Gastrocnemius medialis (tissue), 4 donors: ENCODE data around the gene SMG7. TPM values are rescaled to one million over a fixed set of nuclear protein-coding genes. Genes with fewer than 3 reads are reported as not detected.

Experiments
- ATAC-seq, 2 donors: fragments of 150-250 bp; one replicate each; pipeline ENCODE4 v1.9.1; 2016
- DNase-seq, 2 donors: peaks; one replicate each; pipeline ENCODE4 v3.0.0-alpha.2; 2019
- H3K27ac ChIP-seq, 4 donors: fragments of 200-600 bp; sonication (generic); 1 replicate in 1 of 4; 2 replicates in 3 of 4; pipeline ENCODE4 v1.5.1; 2016 to 2018; ENCODE audit warnings: mild to moderate bottlenecking in 2 of 4, moderate library complexity in 1 of 4
- H3K27me3 ChIP-seq, 3 donors: fragments of 200-600 bp; sonication (generic) in 2 of 3; 1 replicate in 1 of 3; 2 replicates in 2 of 3; pipeline versions ENCODE4 v1.5.1 to v1.6.0; 2016 to 2019; ENCODE audit warnings: mild to moderate bottlenecking in 1 of 3, moderate library complexity in 1 of 3
- H3K36me3 ChIP-seq, 2 donors: fragments of 200-600 bp; sonication (generic) in 1 of 2; one replicate each; pipeline ENCODE4 v1.5.1; 2017 to 2018
- H3K4me1 ChIP-seq, 2 donors: fragments of 200-600 bp; sonication (generic) in 1 of 2; one replicate each; pipeline ENCODE4 v1.5.1; 2016 to 2017; ENCODE audit warnings: mild to moderate bottlenecking in 2 of 2
- H3K4me3 ChIP-seq, 4 donors: fragments of 200-600 bp; sonication (generic) in 3 of 4; 1 replicate in 1 of 4; 2 replicates in 3 of 4; pipeline ENCODE4 v1.5.1; 2016 to 2019; ENCODE audit warnings: mild to moderate bottlenecking in 2 of 4
- H3K9me3 ChIP-seq, 3 donors: fragments of 200-600 bp; sonication (generic) in 2 of 3; 1 replicate in 1 of 3; 2 replicates in 2 of 3; pipeline ENCODE4 v1.5.1; 2016 to 2019
- CTCF ChIP-seq, 5 experiments: fragments of 450-650 bp in 3 of 5; fragments of 200-600 bp in 2 of 5; sonication (generic) in 2 of 5; IDR thresholded peaks in 4 of 5; conservative IDR thresholded peaks in 1 of 5; 1 replicate in 4 of 5; 2 replicates in 1 of 5; pipeline ENCODE4 v1.5.1; 2016 to 2019; ENCODE audit warnings: antibody characterized with exemption in 5 of 5, mild to moderate bottlenecking in 3 of 5, moderate library complexity in 3 of 5
- POLR2A ChIP-seq, 2 donors: fragments of 450-650 bp; IDR thresholded peaks; one replicate each; pipeline ENCODE4 v1.6.1; 2017; ENCODE audit warnings: antibody characterized with exemption in 2 of 2, mild to moderate bottlenecking in 2 of 2, moderate library complexity in 2 of 2
- in situ Hi-C, 4 donors: fragments of 200-750 bp; cut with MboI; loops; one replicate each; pipeline versions ENCODE4 v1.15.0 to v1.8.0; 2017; ENCODE audit warnings: low sequenced_read_pairs in 4 of 4
- intact Hi-C: fragments of 100-400 bp; cut with DNase I; formaldehyde crosslinking; loops from one replicate; pipeline ENCODE4 v1.15.1; 2023; ENCODE audit warnings: low total_unique reads
- total RNA-seq, 4 donors: library from RNA; depleted of rRNA; stranded (reverse); fragments of >200 nt; gene quantifications; one replicate each; pipeline versions ENCODE4 v1.1.0 to v1.2.3, GENCODE V29; 2016

The SMG7 gene
- total RNA-seq, 4 donors from 2014 or later = 19.2 to 28.7 (median 26.1) TPM

GRCh38 chr1:183432548-183432875 lies 39.8 kb upstream of the SMG7 start:
- Histone ChIP-seq H3K4me3 (no peak overlapping the region), H3K27ac (no peak overlapping the region), H3K9me3 (no peaks in the 10 kb centered on the region), H3K27me3 (peaks cover 0 to 2% (median 0%) of the 10 kb centered on the region in 3 donors), H3K4me1 (no peaks in the 10 kb centered on the region), H3K36me3 (no peaks in the 10 kb centered on the region)
- no peak for TF ChIP-seq POLR2A (IDR thresholded peaks at IDR 0.05)
- TF ChIP-seq CTCF (IDR thresholded peaks at IDR 0.05 in 4 of 5, conservative IDR thresholded peaks at IDR 0.05 in 1 of 5) = no peak
- DNase-seq = no peak
- no peak for ATAC-seq
- in situ Hi-C loops (no loop called here), intact Hi-C loops (no loop called here)

- DNase-seq (no peak), ATAC-seq (no peak)
- in situ Hi-C loops = no loop called here
- no peak overlapping the region for H3K27ac ChIP-seq
- TF ChIP-seq CTCF (IDR thresholded peaks at IDR 0.05 in 4 of 5, conservative IDR thresholded peaks at IDR 0.05 in 1 of 5) (no peak), POLR2A (IDR thresholded peaks at IDR 0.05) (no peak)
- H3K4me1 ChIP-seq = no peaks in the 10 kb centered on the region
- no peak overlapping the region for H3K4me3 ChIP-seq
- intact Hi-C loops = no loop called here
- no peaks in the 10 kb centered on the region for H3K9me3 ChIP-seq
- H3K27me3 ChIP-seq = no peaks in the 10 kb centered on the region
- H3K36me3 ChIP-seq = no peaks in the 10 kb centered on the region
These were observed 38.6 kb upstream of the SMG7 start for GRCh38 chr1:183433703-183434102.

DNA sequence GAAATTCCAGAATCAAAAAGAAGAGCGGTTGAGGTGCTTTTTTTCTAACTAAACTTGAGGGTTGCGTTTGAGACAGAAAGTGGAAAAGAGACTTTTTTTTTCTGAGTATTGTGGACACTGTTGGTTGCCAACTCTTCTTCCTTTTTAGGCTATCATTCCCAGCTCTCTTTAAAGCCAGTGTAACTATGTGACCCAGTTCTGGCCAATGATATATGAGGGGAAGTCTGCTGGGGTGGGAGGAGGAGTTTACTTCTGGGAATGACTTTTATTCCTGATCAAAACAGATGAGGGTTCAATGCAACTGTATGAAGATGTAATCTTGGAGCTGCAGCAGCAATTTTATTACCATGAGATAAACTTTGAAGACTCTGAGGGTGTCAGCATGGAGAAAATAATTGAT lies 36.8 kb upstream of the SMG7 start:
- DNase-seq (no peak), ATAC-seq (no peak)
- no peak overlapping the region for H3K27ac ChIP-seq
- intact Hi-C loops (no loop called here), in situ Hi-C loops (no loop called here)
- no peak overlapping the region for H3K4me3 ChIP-seq
- TF ChIP-seq CTCF (IDR thresholded peaks at IDR 0.05 in 4 of 5, conservative IDR thresholded peaks at IDR 0.05 in 1 of 5) (no peak), POLR2A (IDR thresholded peaks at IDR 0.05) (no peak)
- H3K27me3 ChIP-seq = no peaks in the 10 kb centered on the region
- no peaks in the 10 kb centered on the region for H3K9me3 ChIP-seq
- H3K36me3 ChIP-seq = no peaks in the 10 kb centered on the region
- H3K4me1 ChIP-seq = no peaks in the 10 kb centered on the region

- no peak for DNase-seq
- no peak for TF ChIP-seq CTCF (IDR thresholded peaks at IDR 0.05 in 4 of 5, conservative IDR thresholded peaks at IDR 0.05 in 1 of 5)
- no peak for TF ChIP-seq POLR2A (IDR thresholded peaks at IDR 0.05)
These were observed 34.2 kb upstream of the SMG7 start for GRCh38 chr1:183438060-183438459.

DNA sequence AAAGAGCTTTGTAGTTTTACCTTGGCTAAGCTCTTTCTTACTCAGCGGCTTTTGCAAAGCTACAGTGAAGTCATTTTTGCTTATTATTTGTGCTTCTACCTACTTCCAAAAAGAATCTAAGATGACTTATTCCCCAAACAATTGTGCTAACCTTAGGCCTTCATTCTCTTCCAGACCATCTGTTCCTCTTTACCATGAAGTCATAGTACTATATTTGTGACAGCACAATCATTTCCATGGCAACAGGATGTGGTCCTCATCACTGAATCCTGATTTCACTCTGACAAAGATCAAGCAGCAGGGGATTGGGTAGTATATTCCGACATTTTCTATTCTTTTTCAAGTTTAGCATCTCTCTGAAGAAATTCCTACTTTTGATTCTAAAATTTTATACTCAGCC lies 29.3 kb upstream of the SMG7 start:
- ATAC-seq (no peak), DNase-seq (no peak)
- in situ Hi-C loops (no loop called here), intact Hi-C loops (no loop called here)
- Histone ChIP-seq H3K27me3 (no peaks in the 10 kb centered on the region), H3K4me1 (no peaks in the 10 kb centered on the region), H3K36me3 (no peaks in the 10 kb centered on the region), H3K27ac (no peak overlapping the region), H3K4me3 (no peak overlapping the region), H3K9me3 (no peaks in the 10 kb centered on the region)
- TF ChIP-seq CTCF (IDR thresholded peaks at IDR 0.05 in 4 of 5, conservative IDR thresholded peaks at IDR 0.05 in 1 of 5) (no peak), POLR2A (IDR thresholded peaks at IDR 0.05) (no peak)

More at GRCh38 chr1:183438060-183438459, 34.2 kb upstream of the SMG7 start:
- Histone ChIP-seq H3K9me3 (no peaks in the 10 kb centered on the region), H3K4me3 (no peak overlapping the region), H3K4me1 (no peaks in the 10 kb centered on the region), H3K36me3 (no peaks in the 10 kb centered on the region), H3K27ac (no peak overlapping the region), H3K27me3 (no peaks in the 10 kb centered on the region)
- in situ Hi-C loops = no loop called here
- intact Hi-C loops = no loop called here
- ATAC-seq = no peak
